ENCODE results near the gene POM121C. TPM values are rescaled to one million over a fixed set of nuclear protein-coding genes. Genes with fewer than 3 reads are reported as not detected.
"Not testable (repeated sequence)": the region's sequence is repeated elsewhere in the genome, so short reads cannot be mapped to it uniquely, and the experiment has no call there.

Gene POM121C
- total RNA-seq, 3 donors from 2014 or later (not counting 1 experiment from before 2014, with no cell fraction given) = 108 to 136 (median 112) TPM

DNA sequence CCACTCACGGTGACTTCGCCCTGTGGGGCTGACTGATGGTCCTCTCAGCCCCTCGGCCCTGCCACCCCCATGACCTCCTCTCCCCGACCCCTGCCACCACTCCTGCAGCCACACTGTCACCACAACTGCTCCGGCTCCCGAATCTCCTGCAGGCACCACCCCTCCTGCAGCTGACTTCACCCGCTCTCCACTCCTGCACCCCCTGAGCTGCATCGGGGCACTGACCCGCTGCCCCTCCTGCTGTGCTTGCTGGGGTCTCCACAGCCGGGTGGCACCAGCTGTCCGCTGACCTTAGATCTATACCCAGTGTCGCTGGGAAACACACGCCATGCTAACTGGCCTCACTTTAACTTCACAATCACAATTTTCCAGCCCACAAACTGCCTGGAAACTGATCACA is 65.9 kb downstream of the POM121C start:
- not testable (repeated sequence) for H3K9me3 Mint-ChIP-seq, ATAC-seq
- H3K4me1 Mint-ChIP-seq = peaks cover 0 to 14% of the 10 kb centered on the region in 2 donors

DNA sequence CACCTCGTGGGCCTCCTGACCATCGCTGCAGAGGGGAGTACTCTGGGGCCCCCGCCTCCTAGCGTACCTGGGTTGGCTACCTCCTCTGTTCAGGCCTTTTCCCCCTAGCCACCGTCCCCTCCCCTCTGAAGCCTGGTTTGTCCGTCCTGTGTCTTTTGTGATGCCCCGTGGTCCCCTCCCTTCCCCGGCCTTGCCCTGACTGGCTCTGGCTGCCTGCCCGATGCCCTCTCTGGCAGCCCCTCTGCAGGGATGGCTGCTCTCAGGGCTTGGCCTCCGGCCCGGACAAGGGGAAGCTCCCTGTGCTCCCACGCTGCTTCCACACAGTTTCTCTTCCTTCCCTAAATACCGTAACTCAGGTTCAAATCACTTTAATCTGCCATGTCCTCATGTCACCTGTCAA is 66.4 kb downstream of the POM121C start:
- H3K27ac Mint-ChIP-seq = peak overlapping the region in 1 of 2 donors; percentile 61
- H3K4me3 Mint-ChIP-seq; H3K9me3 ChIP-seq (ENCODE audit: control insufficient read depth, insufficient read depth, low read length); ATAC-seq; H3K27me3 ChIP-seq (ENCODE audit: control insufficient read depth, insufficient read depth, low read length); H3K27ac ChIP-seq (ENCODE audit: low read length); H3K4me3 ChIP-seq (ENCODE audit: low read length); H3K27me3 Mint-ChIP-seq (ENCODE audit: low read depth in 2 of 2); intact Hi-C loops (cut with micrococcal nuclease); DNase-seq; H3K36me3 Mint-ChIP-seq; H3K9me3 Mint-ChIP-seq: not testable (repeated sequence)
- WGBS (ENCODE audit: insufficient coverage) = 96% methylated on average over 10 of the region's 13 CpGs
- peaks cover 12% of the 10 kb centered on the region for H3K4me1 ChIP-seq (ENCODE audit: control insufficient read depth, insufficient read depth, low read length)
- H3K36me3 ChIP-seq (ENCODE audit: control insufficient read depth, insufficient read depth, low read length) = peaks cover 22% of the 10 kb centered on the region
- peaks cover 0 to 14% of the 10 kb centered on the region in 2 donors for H3K4me1 Mint-ChIP-seq

More for the DNA sequence above, 65.9 kb downstream of the POM121C start:
- H3K27me3 ChIP-seq (ENCODE audit: control insufficient read depth, insufficient read depth, low read length); H3K4me3 Mint-ChIP-seq; H3K27me3 Mint-ChIP-seq (ENCODE audit: low read depth in 2 of 2); H3K36me3 Mint-ChIP-seq; H3K27ac ChIP-seq (ENCODE audit: low read length); DNase-seq; intact Hi-C loops (cut with micrococcal nuclease); H3K9me3 ChIP-seq (ENCODE audit: control insufficient read depth, insufficient read depth, low read length); H3K4me3 ChIP-seq (ENCODE audit: low read length): not testable (repeated sequence)
- Histone ChIP-seq H3K4me1 (ENCODE audit: control insufficient read depth, insufficient read depth, low read length) (peaks cover 12% of the 10 kb centered on the region), H3K36me3 (ENCODE audit: control insufficient read depth, insufficient read depth, low read length) (peaks cover 24% of the 10 kb centered on the region)
- WGBS (ENCODE audit: insufficient coverage) = 98% methylated on average over 10 of the region's 13 CpGs
- peak overlapping the region in 1 of 2 donors; percentile 61 for H3K27ac Mint-ChIP-seq

DNA sequence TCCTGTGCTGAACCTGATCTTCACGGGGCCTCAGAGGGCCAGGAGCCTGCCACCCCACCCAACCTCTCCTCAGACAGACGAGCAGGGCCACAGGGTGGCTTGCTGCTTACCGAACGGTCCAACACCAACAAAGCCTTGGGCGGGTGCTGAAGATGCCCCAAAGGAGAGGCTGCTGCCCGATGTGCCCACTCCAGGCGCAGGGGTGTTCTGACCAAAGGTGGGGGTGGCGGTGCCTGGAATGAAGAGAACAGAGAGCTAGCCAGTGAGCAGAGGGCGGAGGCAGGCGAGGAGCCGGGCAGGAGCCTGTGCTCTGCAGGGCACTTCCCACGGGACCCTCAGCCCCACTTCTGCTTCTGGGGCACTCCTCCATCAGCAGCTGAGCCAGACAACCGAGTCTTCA is 66.9 kb downstream of the POM121C start:
- H3K4me3 Mint-ChIP-seq = not testable (repeated sequence)

DNA sequence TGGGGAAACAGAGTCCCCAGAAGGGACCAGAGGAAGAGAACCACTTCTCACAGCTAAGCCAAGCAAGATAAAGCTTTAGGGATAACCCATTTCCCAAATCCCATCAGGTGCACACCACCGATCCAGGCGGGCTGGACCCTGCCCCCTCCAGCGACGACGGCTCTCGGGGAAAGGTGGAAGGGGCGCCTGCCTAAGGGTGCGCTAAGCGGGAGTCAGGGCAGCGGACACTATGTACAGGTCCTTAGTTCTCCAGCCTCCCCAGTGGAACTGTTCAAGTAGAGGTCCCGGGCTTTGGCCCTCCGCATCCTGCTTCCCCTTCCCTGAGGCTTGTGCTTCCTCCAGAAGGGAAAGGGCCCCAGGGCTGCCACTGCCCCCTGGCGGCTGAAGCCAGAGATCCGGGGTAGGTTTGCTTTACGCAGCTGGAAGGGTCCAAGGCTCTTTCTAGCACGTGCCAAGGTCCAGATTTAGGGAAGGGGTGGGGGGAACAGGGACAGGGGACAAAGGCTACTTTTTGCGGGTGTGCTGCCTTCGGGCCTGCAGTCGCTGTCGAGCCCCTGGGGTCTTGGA is 67.7 kb downstream of the POM121C start:
- H3K27me3 Mint-ChIP-seq (ENCODE audit: low read depth in 2 of 2); H3K9me3 Mint-ChIP-seq; intact Hi-C loops (cut with micrococcal nuclease); H3K36me3 Mint-ChIP-seq; DNase-seq; H3K27me3 ChIP-seq (ENCODE audit: control insufficient read depth, insufficient read depth, low read length); ATAC-seq; H3K27ac Mint-ChIP-seq; H3K27ac ChIP-seq (ENCODE audit: low read length); H3K9me3 ChIP-seq (ENCODE audit: control insufficient read depth, insufficient read depth, low read length); H3K4me3 ChIP-seq (ENCODE audit: low read length); H3K4me3 Mint-ChIP-seq; H3K4me1 ChIP-seq (ENCODE audit: control insufficient read depth, insufficient read depth, low read length): not testable (repeated sequence)
- 100% methylated on average over 10 of the region's 20 CpGs for WGBS (ENCODE audit: insufficient coverage)
- peaks cover 0 to 14% of the 10 kb centered on the region in 2 donors for H3K4me1 Mint-ChIP-seq
- peaks cover 12% of the 10 kb centered on the region for H3K36me3 ChIP-seq (ENCODE audit: control insufficient read depth, insufficient read depth, low read length)

More for the DNA sequence above, 66.9 kb downstream of the POM121C start:
- H3K27ac ChIP-seq (ENCODE audit: low read length); intact Hi-C loops (cut with micrococcal nuclease); ATAC-seq; DNase-seq; H3K27me3 Mint-ChIP-seq (ENCODE audit: low read depth in 2 of 2); H3K36me3 Mint-ChIP-seq; H3K9me3 ChIP-seq (ENCODE audit: control insufficient read depth, insufficient read depth, low read length); H3K4me3 ChIP-seq (ENCODE audit: low read length); H3K27me3 ChIP-seq (ENCODE audit: control insufficient read depth, insufficient read depth, low read length); H3K9me3 Mint-ChIP-seq: not testable (repeated sequence)
- Histone ChIP-seq H3K36me3 (ENCODE audit: control insufficient read depth, insufficient read depth, low read length) (peaks cover 17% of the 10 kb centered on the region), H3K4me1 (ENCODE audit: control insufficient read depth, insufficient read depth, low read length) (peaks cover 12% of the 10 kb centered on the region)
- Mint-ChIP-seq H3K4me1 (peaks cover 0 to 14% of the 10 kb centered on the region in 2 donors), H3K27ac (peak overlapping the region in 1 of 2 donors; percentile 41)
- 93% methylated on average over 8 of the region's 13 CpGs for WGBS (ENCODE audit: insufficient coverage)

DNA sequence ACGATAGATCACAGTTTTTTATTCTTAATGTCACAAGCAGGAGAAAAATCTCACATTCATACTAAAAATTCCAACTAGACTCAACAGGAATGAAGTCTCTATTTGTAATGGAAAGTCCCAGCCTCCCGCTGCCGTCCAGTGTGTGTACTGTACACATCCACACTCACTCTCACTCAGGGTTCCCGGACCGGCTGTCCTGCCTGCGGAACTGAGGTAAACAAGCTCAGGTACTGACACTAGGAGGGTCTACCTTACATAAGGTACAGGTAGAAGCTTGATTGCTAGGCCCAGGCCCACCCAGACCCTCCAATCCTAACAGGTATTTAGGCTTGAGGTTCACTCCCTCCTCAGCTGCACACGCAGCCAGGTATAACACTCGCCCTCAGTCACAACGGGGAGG is 69.3 kb downstream of the POM121C start:
- H3K4me1 ChIP-seq (ENCODE audit: control insufficient read depth, insufficient read depth, low read length); H3K9me3 Mint-ChIP-seq; ATAC-seq; H3K4me3 Mint-ChIP-seq; H3K27ac ChIP-seq (ENCODE audit: low read length); H3K9me3 ChIP-seq (ENCODE audit: control insufficient read depth, insufficient read depth, low read length); intact Hi-C loops (cut with micrococcal nuclease); H3K4me3 ChIP-seq (ENCODE audit: low read length); DNase-seq; H3K27me3 ChIP-seq (ENCODE audit: control insufficient read depth, insufficient read depth, low read length); H3K27ac Mint-ChIP-seq; H3K27me3 Mint-ChIP-seq (ENCODE audit: low read depth in 2 of 2); H3K36me3 Mint-ChIP-seq: not testable (repeated sequence)
- WGBS (ENCODE audit: insufficient coverage) = 97% methylated on average over 5 of the region's 9 CpGs
- peaks cover 10% of the 10 kb centered on the region for H3K36me3 ChIP-seq (ENCODE audit: control insufficient read depth, insufficient read depth, low read length)
- H3K4me1 Mint-ChIP-seq = peaks cover 0 to 10% of the 10 kb centered on the region in 2 donors

DNA sequence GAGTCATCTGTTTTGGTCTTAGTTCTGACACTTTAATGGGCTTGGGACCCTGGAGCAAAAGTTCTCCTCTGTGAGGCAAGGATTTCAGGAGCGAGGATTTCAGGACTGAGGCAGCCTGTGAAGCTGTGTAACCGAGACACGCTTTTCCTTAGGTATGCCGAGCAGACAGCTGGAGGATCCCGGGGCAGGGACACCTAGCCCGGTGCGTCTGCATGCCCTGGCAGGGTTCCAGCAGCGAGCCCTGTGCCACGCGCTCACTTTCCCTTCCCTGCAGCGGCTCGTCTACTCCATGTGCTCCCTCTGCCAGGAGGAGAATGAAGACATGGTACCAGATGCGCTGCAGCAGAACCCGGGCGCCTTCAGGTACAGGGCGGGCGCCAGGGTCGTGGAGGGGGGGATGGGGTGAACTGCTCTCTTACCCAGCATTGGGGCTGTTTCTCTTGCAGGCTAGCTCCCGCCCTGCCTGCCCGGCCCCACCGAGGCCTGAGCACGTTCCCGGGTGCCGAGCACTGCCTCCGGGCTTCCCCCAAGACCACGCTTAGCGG is 70.2 kb downstream of the POM121C start:
- DNase-seq; H3K27ac Mint-ChIP-seq; H3K9me3 Mint-ChIP-seq; H3K9me3 ChIP-seq (ENCODE audit: control insufficient read depth, insufficient read depth, low read length); H3K27ac ChIP-seq (ENCODE audit: low read length); H3K4me3 Mint-ChIP-seq; H3K27me3 ChIP-seq (ENCODE audit: control insufficient read depth, insufficient read depth, low read length); H3K4me3 ChIP-seq (ENCODE audit: low read length); H3K27me3 Mint-ChIP-seq (ENCODE audit: low read depth in 2 of 2); H3K36me3 ChIP-seq (ENCODE audit: control insufficient read depth, insufficient read depth, low read length); H3K4me1 ChIP-seq (ENCODE audit: control insufficient read depth, insufficient read depth, low read length); H3K4me1 Mint-ChIP-seq; H3K36me3 Mint-ChIP-seq; ATAC-seq; intact Hi-C loops (cut with micrococcal nuclease): not testable (repeated sequence)
- WGBS (ENCODE audit: insufficient coverage) = 98% methylated on average over 11 of the region's 27 CpGs

DNA sequence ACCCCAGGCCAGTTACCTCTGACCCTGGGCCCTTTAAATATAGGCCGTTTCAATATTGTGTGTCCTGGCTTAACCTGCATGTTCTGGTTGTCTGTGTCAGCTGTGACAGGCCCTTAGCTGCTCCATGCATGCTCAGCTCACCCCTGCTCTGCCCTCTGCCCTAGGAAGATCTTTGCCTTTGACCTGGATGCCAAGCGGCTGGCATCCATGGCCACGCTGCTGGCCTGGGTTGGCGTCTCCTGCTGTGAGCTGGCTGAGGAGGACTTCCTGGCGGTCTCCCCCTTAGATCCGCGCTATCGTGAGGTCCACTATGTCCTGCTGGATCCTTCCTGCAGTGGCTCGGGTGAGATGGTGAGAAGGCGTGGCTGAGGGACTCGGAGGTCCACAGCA is 70.7 kb downstream of the POM121C start:
- H3K4me1 ChIP-seq (ENCODE audit: control insufficient read depth, insufficient read depth, low read length); H3K9me3 ChIP-seq (ENCODE audit: control insufficient read depth, insufficient read depth, low read length); H3K36me3 Mint-ChIP-seq; intact Hi-C loops (cut with micrococcal nuclease); H3K4me3 Mint-ChIP-seq; H3K4me3 ChIP-seq (ENCODE audit: low read length); H3K27ac Mint-ChIP-seq; DNase-seq; H3K36me3 ChIP-seq (ENCODE audit: control insufficient read depth, insufficient read depth, low read length); H3K27ac ChIP-seq (ENCODE audit: low read length); H3K9me3 Mint-ChIP-seq; ATAC-seq; H3K27me3 Mint-ChIP-seq (ENCODE audit: low read depth in 2 of 2); H3K27me3 ChIP-seq (ENCODE audit: control insufficient read depth, insufficient read depth, low read length); H3K4me1 Mint-ChIP-seq: not testable (repeated sequence)
- 96% methylated on average over 7 of the region's 11 CpGs for WGBS (ENCODE audit: insufficient coverage)
